H1 (cell line): ENCODE data around the gene SOX10. TPM values are rescaled to one million over a fixed set of nuclear protein-coding genes. Genes with fewer than 3 reads are reported as not detected.

Experiments
- CTCF ChIA-PET: fragments of 300-600 bp; sonication (Branson Sonifier 250); formaldehyde crosslinking; loops from one replicate; lab custom pipeline; 2021; ENCODE audit not compliant: partially characterized antibody; lab: Charles Lee
- POLR2A ChIA-PET: fragments of 300-600 bp; sonication (Branson Sonifier 250); formaldehyde crosslinking; loops from one replicate; lab custom pipeline; 2021; ENCODE audit warnings: inconsistent platforms; ENCODE audit not compliant: partially characterized antibody; lab: Charles Lee
- DNase-seq, 2 experiments: peaks; one replicate each; pipeline versions ENCODE4 v3.0.0 to v3.0.0-alpha.2; 2010 to 2022; ENCODE audit warnings: low spot score in 2 of 2, low read depth in 1 of 2, mixed read lengths in 1 of 2
- FAIRE-seq: peaks from 2 replicates; lab custom pipeline; 2011; peaks lifted over from hg19 to GRCh38; lab: Jason Lieb, UNC
- H2AFZ ChIP-seq: 2 replicates; pipeline ENCODE4 v1.8.1; 2012; ENCODE audit warnings: low read length, inconsistent platforms
- H2AK5ac ChIP-seq: 2 replicates; pipeline ENCODE4 v1.6.1; 2013; ENCODE audit warnings: low read depth, low read length
- H2BK120ac ChIP-seq: replicated peaks from 2 replicates; pipeline ENCODE3; 2013; ENCODE audit warnings: low read depth, low read length, inconsistent platforms
- H2BK12ac ChIP-seq: 2 replicates; pipeline ENCODE4 v1.6.1; 2013; ENCODE audit warnings: low read depth, low read length
- H2BK15ac ChIP-seq: 2 replicates; pipeline ENCODE4 v1.6.1; 2013; ENCODE audit warnings: low read length
- H2BK20ac ChIP-seq: 2 replicates; pipeline ENCODE4 v1.6.1; 2013; ENCODE audit warnings: low read length
- H2BK5ac ChIP-seq: 2 replicates; pipeline ENCODE4 v1.6.1; 2013; ENCODE audit warnings: low read depth, low read length
- H3K14ac ChIP-seq: 2 replicates; pipeline ENCODE4 v1.6.1; 2013; ENCODE audit warnings: inconsistent platforms; ENCODE audit not compliant: insufficient read length
- H3K18ac ChIP-seq: 2 replicates; pipeline ENCODE4 v1.6.1; 2013; ENCODE audit warnings: low read length; ENCODE audit errors: extremely low read depth
- H3K23ac ChIP-seq: 2 replicates; pipeline ENCODE4 v1.6.1; 2013; ENCODE audit warnings: inconsistent platforms; ENCODE audit not compliant: insufficient read length
- H3K23me2 ChIP-seq: 2 replicates; pipeline ENCODE4 v1.6.1; 2013; ENCODE audit warnings: low read depth, low read length
- H3K27ac ChIP-seq: 2 replicates; pipeline ENCODE4 v1.6.1; 2011; ENCODE audit warnings: low read depth, low read length, inconsistent platforms
- H3K27me3 ChIP-seq, 4 experiments: replicated peaks in 1 of 4; 1 replicate in 1 of 4; 2 replicates in 3 of 4; pipeline versions ENCODE4 v1.6.1 to v1.8.1; 2011 to 2013; ENCODE audit warnings: low read length in 3 of 4, mild to moderate bottlenecking in 3 of 4, inconsistent platforms in 2 of 4, mixed read lengths in 2 of 4, moderate library complexity in 1 of 4; ENCODE audit not compliant: control insufficient read depth in 3 of 4, insufficient read depth in 3 of 4; ENCODE audit errors: extremely low read depth in 1 of 4
- H3K36me3 ChIP-seq, 4 experiments: 2 replicates each; pipeline versions ENCODE4 v1.6.1 to v1.8.1; 2011 to 2013; ENCODE audit warnings: mild to moderate bottlenecking in 4 of 4, low read length in 3 of 4, moderate library complexity in 2 of 4, control low read depth in 1 of 4, inconsistent platforms in 1 of 4; ENCODE audit not compliant: insufficient read depth in 4 of 4, control insufficient read depth in 2 of 4
- H3K4ac ChIP-seq: replicated peaks from 2 replicates; pipeline ENCODE3; 2013; ENCODE audit warnings: low read length, low read depth, mixed read lengths, inconsistent platforms; ENCODE audit not compliant: insufficient read length
- H3K4me1 ChIP-seq, 4 experiments: replicated peaks in 1 of 4; 1 replicate in 1 of 4; 2 replicates in 3 of 4; pipeline versions ENCODE4 v1.6.1 to v1.8.1; 2011 to 2013; ENCODE audit warnings: low read length in 3 of 4, inconsistent platforms in 2 of 4, mixed read lengths in 1 of 4; ENCODE audit not compliant: insufficient read depth in 4 of 4, control insufficient read depth in 3 of 4
- H3K4me2 ChIP-seq, 2 experiments: 2 replicates each; pipeline versions ENCODE4 v1.6.1 to v1.8.1; 2011 to 2013; ENCODE audit warnings: low read depth in 2 of 2, low read length in 2 of 2, control low read depth in 1 of 2, inconsistent platforms in 1 of 2, mild to moderate bottlenecking in 1 of 2; ENCODE audit not compliant: insufficient read depth in 1 of 2
- H3K4me3 ChIP-seq, 4 experiments: fragments of 200-600, 300-600 bp in 1 of 4; sonication (generic), shearing (Covaris generic), sonication (Bioruptor Twin) in 1 of 4; 2 replicates each; pipeline versions ENCODE4 v1.5.1 to v1.8.1; 2011 to 2016; ENCODE audit warnings: low read length in 4 of 4, low read depth in 3 of 4, control low read depth in 2 of 4, inconsistent platforms in 2 of 4, mild to moderate bottlenecking in 2 of 4, mixed read lengths in 1 of 4, moderate library complexity in 1 of 4; ENCODE audit not compliant: insufficient read depth in 2 of 4; ENCODE audit errors: extremely low read depth in 1 of 4
- H3K56ac ChIP-seq: replicated peaks from 2 replicates; pipeline ENCODE3; 2013; ENCODE audit warnings: low read depth, mild to moderate bottlenecking, mixed read lengths, low read length, inconsistent platforms; ENCODE audit not compliant: insufficient read length
- H3K79me1 ChIP-seq: 2 replicates; pipeline ENCODE4 v1.6.1; 2013; ENCODE audit warnings: low read depth, low read length, control low read depth
- H3K79me2 ChIP-seq, 2 experiments: 2 replicates each; pipeline versions ENCODE4 v1.6.1 to v1.8.1; 2012 to 2013; ENCODE audit warnings: low read length in 2 of 2, mild to moderate bottlenecking in 2 of 2, inconsistent platforms in 1 of 2; ENCODE audit not compliant: insufficient read depth in 2 of 2, control insufficient read depth in 1 of 2
- H3K9ac ChIP-seq, 4 experiments: replicated peaks in 1 of 4; 1 replicate in 1 of 4; 2 replicates in 3 of 4; pipeline versions ENCODE4 v1.6.1 to v1.8.1; 2011 to 2013; ENCODE audit warnings: low read depth in 3 of 4, low read length in 3 of 4, control low read depth in 2 of 4, mild to moderate bottlenecking in 2 of 4, moderate library complexity in 2 of 4, inconsistent platforms in 1 of 4; ENCODE audit errors: extremely low read depth in 1 of 4
- H3K9me3 ChIP-seq, 2 experiments: 2 replicates each; pipeline versions ENCODE4 v1.6.1 to v1.8.1; 2012 to 2013; ENCODE audit warnings: mild to moderate bottlenecking in 2 of 2, moderate library complexity in 2 of 2, control low read depth in 1 of 2, inconsistent platforms in 1 of 2, low read depth in 1 of 2, low read length in 1 of 2, mixed read lengths in 1 of 2; ENCODE audit not compliant: insufficient read depth in 2 of 2
- H4K20me1 ChIP-seq, 2 experiments: replicated peaks in 1 of 2; 2 replicates each; pipeline versions ENCODE3 to v1.8.1; 2011 to 2013; ENCODE audit warnings: inconsistent platforms in 2 of 2, low read length in 2 of 2, mild to moderate bottlenecking in 1 of 2; ENCODE audit not compliant: insufficient read depth in 2 of 2, control insufficient read depth in 1 of 2
- H4K5ac ChIP-seq: 2 replicates; pipeline ENCODE4 v1.6.1; 2013; ENCODE audit warnings: low read length, low read depth, mixed read lengths, inconsistent platforms; ENCODE audit not compliant: insufficient read length
- H4K8ac ChIP-seq: 2 replicates; pipeline ENCODE4 v1.8.0; 2013; ENCODE audit warnings: mild to moderate bottlenecking, moderate library complexity, low read length, inconsistent platforms; ENCODE audit not compliant: insufficient read depth; ENCODE audit errors: extremely low read depth
- H4K91ac ChIP-seq: replicated peaks from 2 replicates; pipeline ENCODE3; 2013; ENCODE audit warnings: low read length, mixed read lengths, inconsistent platforms; ENCODE audit not compliant: insufficient read length
- BACH1 ChIP-seq: IDR thresholded peaks from 2 replicates; pipeline ENCODE4 v1.6.1; 2012; ENCODE audit warnings: low read length, improper control_type of control experiment
- BCL11A ChIP-seq, 2 experiments: IDR thresholded peaks; one replicate each; pipeline ENCODE4 v1.6.1; 2011; ENCODE audit warnings: low read depth in 2 of 2, low read length in 2 of 2, mild to moderate bottlenecking in 2 of 2
- CHD1 ChIP-seq: IDR thresholded peaks from 2 replicates; pipeline ENCODE4 v1.6.1; 2012; ENCODE audit warnings: low read depth, low read length, improper control_type of control experiment
- GABPA ChIP-seq: IDR thresholded peaks from 2 replicates; pipeline ENCODE4 v1.6.1; 2011; ENCODE audit warnings: mild to moderate bottlenecking, low read length, moderate library complexity, borderline replicate concordance; ENCODE audit not compliant: insufficient read depth
- HDAC6 ChIP-seq: IDR thresholded peaks from one replicate; pipeline ENCODE4 v1.7.1; 2012; ENCODE audit warnings: low read depth, mild to moderate bottlenecking, inconsistent platforms, low read length, moderate library complexity
- KDM1A ChIP-seq: fragments of 200-600, 300-600 bp; sonication (generic); IDR thresholded peaks from 2 replicates; pipeline ENCODE4 v1.7.1; 2016; ENCODE audit warnings: mild to moderate bottlenecking, low read length, borderline replicate concordance
- NANOG ChIP-seq: IDR thresholded peaks from 2 replicates; pipeline ENCODE4 v1.6.1; 2011; ENCODE audit warnings: low read length, low read depth, mild to moderate bottlenecking, inconsistent platforms; ENCODE audit not compliant: insufficient read depth, poor library complexity, severe bottlenecking
- POLR2A ChIP-seq, 2 experiments: IDR thresholded peaks; 1 replicate in 1 of 2; 2 replicates in 1 of 2; pipeline ENCODE4 v1.6.1; 2011; ENCODE audit warnings: low read depth in 2 of 2, low read length in 2 of 2, mild to moderate bottlenecking in 2 of 2; ENCODE audit errors: control extremely low read depth in 1 of 2
- RAD21 ChIP-seq, 2 experiments: IDR thresholded peaks in 1 of 2; conservative IDR thresholded peaks in 1 of 2; 2 replicates each; pipeline ENCODE4 v1.6.1; 2011; ENCODE audit warnings: low read depth in 2 of 2, low read length in 2 of 2, improper control_type of control experiment in 1 of 2, inconsistent platforms in 1 of 2, mild to moderate bottlenecking in 1 of 2, moderate library complexity in 1 of 2
- RXRA ChIP-seq: IDR thresholded peaks from 2 replicates; pipeline ENCODE4 v1.6.1; 2011; ENCODE audit warnings: low read depth, mild to moderate bottlenecking, low read length, moderate library complexity; ENCODE audit not compliant: insufficient read depth
- SAP30 ChIP-seq: fragments of 300-600 bp; sonication (generic); IDR thresholded peaks from 2 replicates; pipeline ENCODE4 v1.7.1; 2012; ENCODE audit warnings: low read length, moderate library complexity, mild to moderate bottlenecking, inconsistent platforms; ENCODE audit not compliant: insufficient read depth, insufficient replicate concordance
- SIX5 ChIP-seq: IDR thresholded peaks from 2 replicates; pipeline ENCODE4 v1.6.1; 2011; ENCODE audit warnings: mild to moderate bottlenecking, low read depth, low read length
- SP4 ChIP-seq: IDR thresholded peaks from 2 replicates; pipeline ENCODE4 v1.6.1; 2012; ENCODE audit warnings: low read length, inconsistent platforms
- TAF1 ChIP-seq: IDR thresholded peaks from 2 replicates; pipeline ENCODE4 v1.6.1; 2011; ENCODE audit warnings: mild to moderate bottlenecking, low read depth, low read length
- TAF7 ChIP-seq: optimal IDR thresholded peaks from 2 replicates; pipeline ENCODE3; 2011; ENCODE audit warnings: low read depth, mild to moderate bottlenecking, inconsistent platforms, low read length, moderate library complexity, borderline replicate concordance
- whole genome bisulfite sequencing, 2 experiments: shearing (Covaris generic) in 1 of 2; methylation state at CpG; one replicate each; pipeline versions ENCODE4 v1.1.6 to v1.1.7; 2013 to 2015; ENCODE audit warnings: low lambda C conversion rate in 2 of 2, mixed read lengths in 2 of 2, inconsistent platforms in 1 of 2, low coverage in 1 of 2, missing lambda C conversion rate in 1 of 2; ENCODE audit not compliant: insufficient replicate concordance in 2 of 2, insufficient coverage in 1 of 2, insufficient read length in 1 of 2; ENCODE audit errors: extremely low coverage in 1 of 2, missing lambda C conversion rate in 1 of 2; 5-methylcytosine and 5-hydroxymethylcytosine counted together
- polyA plus RNA-seq, 7 experiments: library from polyadenylated mRNA; depleted of rRNA in 3 of 7; stranded (reverse) in 5 of 7; unstranded in 2 of 7; fragments of >200 nt in 5 of 7; fragments of 200-250 nt in 2 of 7; gene quantifications; 1 replicate in 5 of 7; 2 replicates in 1 of 7; 4 replicates in 1 of 7; pipeline versions ENCODE4 v1.2.1 to v1.2.3, GENCODE V29; 2011 to 2013; ENCODE audit warnings: missing spikeins in 2 of 7, mixed read lengths in 2 of 7
- total RNA-seq: library from RNA; stranded (reverse); fragmentation: NEBNext Ultra II Directional; extraction: Animal tissue kit (Norgen Biotek cat#: 25700); gene quantifications from 2 replicates; pipeline ENCODE4 v1.2.1, GENCODE V29; 2021

SOX10 gene
- total and polyA plus RNA-seq, 2 of the 8 experiments (the other 6 are each of a cell fraction or from before 2014, with no cell fraction given): 2.7 TPM

GRCh38 chr22:38005943-38006342, 21.6 kb upstream of the SOX10 start:
- H3K56ac ChIP-seq: no peak overlapping the region
- H2BK20ac ChIP-seq: no peak overlapping the region
- H2BK5ac ChIP-seq: no peak overlapping the region
- H3K9ac ChIP-seq: no peak overlapping the region
- FAIRE-seq (no peak), DNase-seq (no peak)
- no peak overlapping the region for H2BK15ac ChIP-seq
- H3K27me3 ChIP-seq: no peaks in the 10 kb centered on the region
- no peak overlapping the region for H3K4me3 ChIP-seq
- CTCF ChIA-PET: interaction anchor here (1.1 to 1.2 kb wide), 3 partner anchors 11 to 23 kb away, joined by 3 to 6 read pairs (median 5); no protein-coding TSS in a partner anchor
- no peak overlapping the region for H3K18ac ChIP-seq
- no peak overlapping the region for H3K14ac ChIP-seq
- H4K91ac ChIP-seq: no peak overlapping the region
- H2AK5ac ChIP-seq: no peak overlapping the region
- H3K23ac ChIP-seq: no peak overlapping the region
- H3K23me2 ChIP-seq: no peaks in the 10 kb centered on the region
- H3K27ac ChIP-seq: no peak overlapping the region
- H2BK120ac ChIP-seq: no peak overlapping the region
- H2AFZ ChIP-seq: no peak overlapping the region
- no peaks in the 10 kb centered on the region for H4K20me1 ChIP-seq
- no peaks in the 10 kb centered on the region for H3K79me1 ChIP-seq
- no peak overlapping the region for H3K4me2 ChIP-seq
- no peak overlapping the region for H3K4ac ChIP-seq
- H3K79me2 ChIP-seq: no peaks in the 10 kb centered on the region
- no peak overlapping the region for H4K5ac ChIP-seq
- H2BK12ac ChIP-seq: no peak overlapping the region
- no peak overlapping the region for H4K8ac ChIP-seq
- H3K4me1 ChIP-seq: no peaks in the 10 kb centered on the region
- POLR2A ChIA-PET: interaction anchor here (1.1 kb wide), 1 partner anchor 9 kb away, joined by 6 read pairs; no protein-coding TSS in a partner anchor
- 88% methylated on average over 6 of the region's 6 CpGs; no CpG with 5 or more reads in 1 of the 2 experiments for WGBS, 2 experiments
- H3K9me3 ChIP-seq: no peaks in the 10 kb centered on the region
- H3K36me3 ChIP-seq: no peaks in the 10 kb centered on the region
- no peak for TF ChIP-seq NANOG
- TF ChIP-seq BCL11A (IDR thresholded peaks at IDR 0.05; ENCODE audit: low read depth in 2 of 2, low read length in 2 of 2): no peak
- no peak for TF ChIP-seq SP4
- no peak for TF ChIP-seq BACH1
- no peak for TF ChIP-seq KDM1A
- no peak for TF ChIP-seq CHD1
- no peak for TF ChIP-seq RAD21 (IDR thresholded peaks at IDR 0.05 in 1 of 2, conservative IDR thresholded peaks at IDR 0.05 in 1 of 2; ENCODE audit: low read depth in 2 of 2, low read length in 2 of 2)
- TF ChIP-seq RXRA: no peak
- TF ChIP-seq GABPA: no peak
- TF ChIP-seq TAF1: no peak
- no peak for TF ChIP-seq HDAC6
- TF ChIP-seq TAF7: no peak
- no peak for TF ChIP-seq POLR2A (IDR thresholded peaks at IDR 0.05; ENCODE audit: control extremely low read depth in 1 of 2, low read depth in 2 of 2, low read length in 2 of 2)
- no peak for TF ChIP-seq SAP30
- no peak for TF ChIP-seq SIX5
